ENCODE measurements around the gene HAP1.
"Not testable (repeated sequence)": the region's sequence is repeated elsewhere in the genome, so short reads cannot be mapped to it uniquely, and the experiment has no call there.

Gene HAP1, protein sequence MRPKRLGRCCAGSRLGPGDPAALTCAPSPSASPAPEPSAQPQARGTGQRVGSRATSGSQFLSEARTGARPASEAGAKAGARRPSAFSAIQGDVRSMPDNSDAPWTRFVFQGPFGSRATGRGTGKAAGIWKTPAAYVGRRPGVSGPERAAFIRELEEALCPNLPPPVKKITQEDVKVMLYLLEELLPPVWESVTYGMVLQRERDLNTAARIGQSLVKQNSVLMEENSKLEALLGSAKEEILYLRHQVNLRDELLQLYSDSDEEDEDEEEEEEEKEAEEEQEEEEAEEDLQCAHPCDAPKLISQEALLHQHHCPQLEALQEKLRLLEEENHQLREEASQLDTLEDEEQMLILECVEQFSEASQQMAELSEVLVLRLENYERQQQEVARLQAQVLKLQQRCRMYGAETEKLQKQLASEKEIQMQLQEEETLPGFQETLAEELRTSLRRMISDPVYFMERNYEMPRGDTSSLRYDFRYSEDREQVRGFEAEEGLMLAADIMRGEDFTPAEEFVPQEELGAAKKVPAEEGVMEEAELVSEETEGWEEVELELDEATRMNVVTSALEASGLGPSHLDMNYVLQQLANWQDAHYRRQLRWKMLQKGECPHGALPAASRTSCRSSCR

GRCh38 chr17:41734139-41734948 lies at the start of gene HAP1:
TSS of gene HAP1 (minus strand) at chr17:41734643. CDS start at chr17:41734634, 9 bp downstream.
- DNase-seq (ENCODE audit: low read depth in 2 of 2): no peak

- DNase-seq (ENCODE audit: low read depth in 2 of 2): no peak
Measured at GRCh38 chr17:41782142-41782541, 47.7 kb upstream of the HAP1 start.

GRCh38 chr17:41781404-41782110 lies 47.1 kb upstream of the HAP1 start:
- DNase-seq (ENCODE audit: low read depth in 2 of 2): no peak

GRCh38 chr17:41779954-41780353 lies 45.5 kb upstream of the HAP1 start:
- DNase-seq (ENCODE audit: low read depth in 2 of 2): no peak

DNA sequence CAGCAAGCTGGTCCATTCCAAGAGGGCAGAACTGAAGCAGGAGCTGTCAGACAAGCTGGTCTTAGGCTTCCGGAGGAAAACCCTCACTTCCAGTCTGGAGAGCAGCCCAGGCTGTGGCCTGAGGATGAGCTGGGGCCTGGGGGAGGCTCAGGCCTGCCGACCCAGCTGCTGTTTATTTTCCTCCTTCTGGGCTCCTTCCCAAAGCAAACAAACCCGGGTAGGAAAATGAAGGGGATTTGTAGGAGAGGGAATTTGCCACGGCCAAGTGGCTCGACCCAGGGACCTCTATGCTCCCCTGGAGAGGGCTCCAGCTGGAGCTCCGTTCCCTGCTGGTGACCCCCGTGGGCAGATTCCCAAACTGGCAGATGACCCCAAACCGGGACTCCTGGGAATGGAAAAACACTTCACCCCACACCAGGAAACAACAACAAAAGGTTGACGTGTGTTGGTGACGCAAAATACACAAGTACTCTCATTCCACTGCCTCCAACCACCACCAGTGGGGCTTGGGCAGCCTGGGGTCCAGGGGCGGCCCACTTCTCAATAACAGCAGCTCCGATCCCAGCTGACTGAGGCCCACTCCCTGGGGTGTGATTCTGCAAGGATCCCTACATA lies 43.2 kb upstream of the HAP1 start:
- peak in 1 of 2 experiments; percentile 32 for DNase-seq (ENCODE audit: low read depth in 2 of 2)

GRCh38 chr17:41777157-41777573 lies 42.7 kb upstream of the HAP1 start:
- DNase-seq (ENCODE audit: low read depth in 2 of 2): no peak

GRCh38 chr17:41776262-41776900 lies 41.9 kb upstream of the HAP1 start:
- not testable (repeated sequence) for DNase-seq (ENCODE audit: low read depth in 2 of 2)

- DNase-seq (ENCODE audit: low read depth in 2 of 2): no peak
Measured at GRCh38 chr17:41775394-41776226, 41.2 kb upstream of the HAP1 start.

DNA sequence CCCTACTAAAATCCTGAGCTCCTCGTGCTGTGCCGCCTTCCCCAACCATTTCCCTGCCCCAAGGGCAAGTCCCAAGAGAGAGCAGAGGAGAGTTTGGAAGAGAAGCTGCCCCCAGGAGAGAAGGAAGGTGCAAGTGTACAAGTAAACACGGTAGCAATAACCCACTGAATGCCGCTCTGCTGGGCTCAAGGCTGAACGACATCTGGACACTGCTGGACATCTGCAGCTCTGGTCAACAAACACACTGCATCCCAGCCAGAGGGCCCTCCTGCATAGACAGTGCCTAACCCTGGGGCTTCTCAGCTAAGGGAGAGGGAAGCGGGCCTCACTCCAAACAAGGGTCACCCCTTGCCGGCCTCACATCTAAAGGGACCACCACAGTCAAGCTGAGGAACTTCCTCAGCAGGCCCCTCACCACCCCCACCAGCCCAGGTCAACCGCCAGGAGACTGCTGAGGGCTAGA lies 39.3 kb upstream of the HAP1 start:
- DNase-seq (ENCODE audit: low read depth in 2 of 2): no peak

- DNase-seq (ENCODE audit: low read depth in 2 of 2): peak in 1 of 2 experiments; percentile 32
Measured at GRCh38 chr17:41773190-41773588, 38.7 kb upstream of the HAP1 start.

- DNase-seq (ENCODE audit: low read depth in 2 of 2): no peak
Measured at GRCh38 chr17:41772586-41773189, 38.2 kb upstream of the HAP1 start.

DNA sequence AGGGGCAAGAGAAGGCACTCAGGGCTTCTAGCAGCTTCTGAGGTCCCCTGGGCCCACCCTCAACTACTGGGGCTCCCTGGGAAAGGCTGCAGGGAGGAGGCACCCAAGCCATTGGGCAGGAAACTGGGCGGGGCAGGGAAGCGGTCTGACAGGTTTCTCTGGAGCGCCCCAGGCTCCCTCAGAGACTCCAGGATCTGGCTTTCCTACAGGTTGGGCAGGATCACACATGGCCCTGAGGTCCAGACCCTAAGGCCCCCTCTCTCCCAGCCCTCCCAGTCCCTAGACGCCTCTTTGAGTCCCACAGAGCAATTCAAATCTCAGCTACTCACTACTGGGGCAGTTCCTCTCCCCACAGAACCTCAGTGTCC lies 37.8 kb upstream of the HAP1 start:
- DNase-seq (ENCODE audit: low read depth in 2 of 2): no peak

DNA sequence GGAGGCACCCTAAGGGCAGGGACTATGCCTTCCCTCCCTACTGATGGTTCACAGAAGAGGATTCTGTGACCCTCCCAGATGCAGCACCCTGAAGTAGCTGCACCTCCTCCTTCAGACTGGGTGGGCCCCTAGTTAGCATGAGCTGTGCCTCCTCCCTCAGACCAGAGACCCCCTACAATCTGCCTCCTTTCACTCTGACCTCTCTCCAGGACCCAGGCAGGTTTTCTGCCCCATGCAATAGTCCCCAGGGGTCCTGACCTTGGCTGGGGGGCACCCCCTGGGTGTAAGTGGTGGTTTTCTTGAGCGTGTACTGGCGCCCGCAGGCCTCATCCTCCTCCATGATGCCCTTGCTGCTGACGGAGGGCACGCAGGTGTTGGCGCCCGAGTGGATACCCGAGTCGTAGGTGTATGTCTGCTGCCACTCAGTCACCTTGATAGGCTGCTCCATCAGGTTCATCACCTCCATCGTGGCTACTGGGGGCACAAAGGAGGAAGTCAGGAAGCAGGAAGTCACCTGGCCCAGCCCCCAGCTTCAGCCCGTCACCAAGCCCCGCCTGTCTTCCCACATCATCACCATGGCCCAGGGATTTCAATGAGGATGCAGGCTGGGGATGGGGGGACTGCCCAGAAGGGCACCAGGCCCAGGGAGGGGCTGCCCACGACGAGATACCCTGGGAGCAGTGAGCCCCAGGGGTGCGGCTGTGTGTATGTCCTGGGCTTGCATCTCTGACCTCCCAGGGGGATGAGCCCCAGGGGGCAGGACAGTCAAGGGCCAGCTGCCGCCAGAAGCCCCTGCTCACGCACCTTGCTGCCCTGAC lies 37.2 kb upstream of the HAP1 start:
- no peak for DNase-seq (ENCODE audit: low read depth in 2 of 2)

- no peak for DNase-seq (ENCODE audit: low read depth in 2 of 2)
Measured at GRCh38 chr17:41769985-41770384, 35.5 kb upstream of the HAP1 start.

- no peak for DNase-seq (ENCODE audit: low read depth in 2 of 2)
Measured at GRCh38 chr17:41769346-41769862, 35.0 kb upstream of the HAP1 start.

DNA sequence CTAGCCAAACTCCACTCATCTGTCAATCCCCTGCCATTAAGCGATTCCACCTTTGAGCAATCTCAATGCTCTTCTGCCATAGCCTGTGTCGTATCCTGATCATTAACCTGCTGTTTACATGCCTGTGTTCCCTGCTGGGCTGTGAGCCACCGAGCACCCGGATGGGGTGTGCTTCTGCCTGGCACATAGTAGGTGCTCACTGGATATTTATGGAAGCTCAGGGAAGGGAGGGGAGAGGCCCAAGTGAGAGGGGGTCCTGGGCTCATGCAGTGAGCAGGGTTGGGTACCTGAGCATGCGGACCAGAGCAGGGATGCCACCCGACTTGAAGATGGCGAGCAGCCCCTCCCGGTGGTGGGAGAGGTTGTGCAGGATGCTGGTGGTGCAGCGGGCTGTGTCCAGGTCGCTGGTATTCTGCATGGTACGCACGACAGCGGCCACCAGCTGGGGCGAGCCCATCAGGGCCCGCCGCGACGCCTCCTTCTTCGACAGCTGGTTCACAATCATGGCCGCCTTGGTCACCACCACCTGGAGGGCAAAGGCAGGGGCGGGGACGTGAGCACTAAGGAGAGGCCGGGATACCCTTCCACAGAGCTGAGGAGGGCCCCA lies 34.3 kb upstream of the HAP1 start:
- DNase-seq (ENCODE audit: low read depth in 2 of 2): no peak

- DNase-seq (ENCODE audit: low read depth in 2 of 2): no peak
Measured at GRCh38 chr17:41767324-41768042, 33.0 kb upstream of the HAP1 start.

All from fibroblast of skin of left biceps (primary cell).